Mesodermal cell (in vitro differentiated cells): Measurements from ENCODE around the gene NKX2-8. TPM values are rescaled to one million over a fixed set of nuclear protein-coding genes. Genes with fewer than 3 reads are reported as not detected.

Experiments
- H3K27ac ChIP-seq: 2 replicates; pipeline ENCODE4 v1.7.0; 2013; ENCODE audit warnings: mild to moderate bottlenecking, low read depth, low read length, moderate library complexity; ENCODE audit not compliant: severe bottlenecking
- H3K36me3 ChIP-seq: 2 replicates; pipeline ENCODE4 v1.7.1; 2013; ENCODE audit warnings: mild to moderate bottlenecking, low read length, moderate library complexity; ENCODE audit not compliant: control insufficient read depth, insufficient read depth
- H3K4me1 ChIP-seq: one replicate; pipeline ENCODE4 v1.7.1; 2013; ENCODE audit warnings: mild to moderate bottlenecking, low read length; ENCODE audit not compliant: insufficient read depth, control insufficient read depth, poor library complexity, severe bottlenecking
- H3K4me3 ChIP-seq: 2 replicates; pipeline ENCODE4 v1.7.0; 2013; ENCODE audit warnings: low read length, control low read depth, mild to moderate bottlenecking; ENCODE audit not compliant: insufficient read depth, poor library complexity, severe bottlenecking; ENCODE audit errors: extremely low read depth
- H3K9me3 ChIP-seq: 2 replicates; pipeline ENCODE4 v1.7.1; 2013; ENCODE audit warnings: mild to moderate bottlenecking, low read length, moderate library complexity; ENCODE audit not compliant: control insufficient read depth
- WGBS, 2 experiments: methylation state at CpG; one replicate each; pipeline ENCODE4 v1.1.5; 2013; ENCODE audit warnings: missing lambda C conversion rate in 2 of 2; ENCODE audit not compliant: insufficient coverage in 2 of 2; 5-methylcytosine and 5-hydroxymethylcytosine counted together
- polyA plus RNA-seq, 2 experiments: library from polyadenylated mRNA; stranded (reverse); fragments of 50-300 nt; gene quantifications; one replicate each; pipeline ENCODE4 v1.2.3, GENCODE V29; 2013

The NKX2-8 gene
- polyA plus RNA-seq (2013, experiment 1 of 2): not detected
- polyA plus RNA-seq (2013, experiment 2 of 2): not detected

DNA sequence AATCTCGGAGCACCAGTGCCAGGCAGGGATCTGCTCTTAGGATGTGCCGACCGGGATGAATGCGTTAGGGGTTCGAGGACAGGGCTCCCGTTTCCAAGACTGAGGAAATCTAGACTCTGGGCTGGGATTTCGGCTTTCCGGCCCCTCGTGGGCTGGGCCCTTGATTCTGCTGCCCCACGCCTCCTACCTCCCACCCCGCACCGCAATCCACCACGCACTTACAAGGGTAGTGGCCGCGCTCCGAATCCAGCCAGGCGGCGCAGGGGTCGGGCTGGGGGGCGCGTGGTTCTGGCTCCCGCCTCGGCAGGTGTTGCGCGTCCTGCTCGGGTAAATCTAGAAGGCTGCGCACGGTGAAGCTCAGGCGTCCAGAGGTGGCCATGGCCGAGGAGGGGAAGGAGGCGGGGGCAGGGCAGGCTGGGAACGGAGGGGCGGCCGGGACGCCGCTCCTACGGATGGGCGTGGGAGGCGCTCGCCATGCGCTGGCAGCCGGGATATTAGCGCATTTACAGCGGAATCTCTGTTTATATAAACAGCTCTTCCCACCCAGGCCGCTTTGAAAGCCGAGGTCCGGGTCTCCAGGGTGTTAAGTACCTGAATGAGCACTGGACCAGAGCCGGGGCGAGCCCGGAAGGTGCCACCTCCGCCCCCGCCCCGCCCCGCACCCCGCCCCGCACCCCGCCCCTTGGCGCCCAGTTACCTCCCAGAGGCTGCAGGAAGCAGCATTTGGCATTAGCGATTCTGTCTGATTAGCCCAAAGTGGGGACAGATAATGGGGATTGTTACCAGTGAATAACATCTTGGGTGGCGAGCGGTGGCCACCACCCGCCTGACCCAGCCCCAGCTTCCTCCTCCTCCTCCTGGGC is at the start of gene NKX2-8:
Gene NKX2-8 (minus strand): TSS at position 604 of the 863 bp plus-strand sequence. CDS start 225 bp downstream, at position 379.
- Histone ChIP-seq H3K36me3 (no peaks in the 10 kb centered on the region), H3K4me1 (peaks cover 15% of the 10 kb centered on the region)

DNA sequence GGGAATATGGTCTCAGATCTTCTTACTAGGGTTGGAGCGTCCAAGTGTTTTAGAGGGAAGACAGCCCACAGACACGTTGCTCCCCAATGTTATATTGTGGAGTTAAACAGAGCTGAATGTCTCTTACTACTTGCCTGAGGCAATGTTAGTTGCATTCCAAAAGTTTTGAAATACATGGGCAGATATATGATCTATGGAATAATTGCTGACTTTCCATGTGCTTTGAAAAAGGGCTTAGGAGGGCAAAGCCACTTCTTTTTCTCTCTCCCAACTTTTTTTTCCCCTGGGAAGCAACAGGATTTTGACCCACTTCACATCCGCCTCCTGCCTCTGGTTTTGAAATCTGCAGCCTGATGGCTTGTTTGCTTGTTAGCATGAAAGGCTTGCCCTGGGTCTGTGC is 45.6 kb upstream of the NKX2-8 start:
- H3K36me3 ChIP-seq: no peaks in the 10 kb centered on the region
- H3K27ac ChIP-seq: no peak overlapping the region
- H3K4me1 ChIP-seq: no peaks in the 10 kb centered on the region
- H3K4me3 ChIP-seq: no peak overlapping the region
- no peaks in the 10 kb centered on the region for H3K9me3 ChIP-seq
- 65 to 100% methylated on average over 2 to 3 of the region's 3 CpGs for WGBS, 2 experiments

More for the DNA sequence above, at the start of gene NKX2-8:
- no peak within 1 kb of the TSS for H3K27ac ChIP-seq
- 2 to 5% methylated on average over 20 to 26 of the region's 62 CpGs for WGBS, 2 experiments
- no peaks in the 10 kb centered on the region for H3K9me3 ChIP-seq
- peak within 1 kb of the TSS; percentile 35 for H3K4me3 ChIP-seq

DNA sequence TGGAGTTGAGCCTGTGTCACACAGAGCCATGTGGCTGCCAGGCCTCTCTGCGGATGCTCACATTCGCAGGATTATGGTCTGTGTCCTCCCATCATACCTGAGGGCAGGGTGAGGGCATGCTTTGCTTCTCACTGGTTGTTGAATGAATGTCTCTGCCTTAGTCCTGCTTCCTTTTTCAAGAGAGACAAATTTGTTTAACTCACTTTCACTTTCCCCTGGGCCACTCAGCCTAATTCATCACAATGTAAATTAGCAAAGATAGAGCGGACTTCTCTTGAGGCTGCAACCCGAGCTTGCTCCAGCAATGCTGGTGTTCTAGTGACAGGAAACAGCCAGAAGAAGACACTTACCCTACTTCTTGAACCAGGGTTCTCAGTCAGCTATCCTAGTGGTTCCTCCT is 43.7 kb upstream of the NKX2-8 start:
- Histone ChIP-seq H3K4me1 (no peaks in the 10 kb centered on the region), H3K27ac (no peak overlapping the region), H3K4me3 (no peak overlapping the region), H3K9me3 (no peaks in the 10 kb centered on the region), H3K36me3 (no peaks in the 10 kb centered on the region)
- WGBS, 2 experiments: 90 to 100% methylated on average over 2 to 3 of the region's 4 CpGs

DNA sequence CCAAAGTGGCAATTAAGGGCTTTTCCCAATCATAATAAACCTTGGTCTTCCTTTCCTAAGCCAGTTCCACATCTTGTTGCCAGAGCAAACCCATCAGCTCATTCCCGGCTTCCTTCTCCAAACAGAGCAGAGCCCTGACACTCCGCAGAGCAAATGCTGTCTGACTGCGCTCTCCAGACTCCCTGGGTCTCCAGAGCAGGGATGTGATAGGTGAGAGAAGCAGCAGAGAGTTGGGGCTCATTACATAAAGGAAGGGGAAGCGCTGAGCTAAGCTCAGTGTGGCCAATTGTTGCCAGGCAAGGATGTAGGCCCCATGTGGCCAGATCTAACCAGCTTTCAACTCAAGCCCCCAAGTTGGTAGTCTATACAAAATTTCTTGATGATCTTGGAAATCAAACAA is 43.0 kb upstream of the NKX2-8 start:
- H3K27ac ChIP-seq: no peak overlapping the region
- 100% methylated on average over 1 of the region's 4 CpGs; no CpG with 5 or more reads in 1 of the 2 experiments for WGBS, 2 experiments
- H3K36me3 ChIP-seq: no peaks in the 10 kb centered on the region
- no peaks in the 10 kb centered on the region for H3K4me1 ChIP-seq
- H3K9me3 ChIP-seq: no peaks in the 10 kb centered on the region
- no peak overlapping the region for H3K4me3 ChIP-seq

DNA sequence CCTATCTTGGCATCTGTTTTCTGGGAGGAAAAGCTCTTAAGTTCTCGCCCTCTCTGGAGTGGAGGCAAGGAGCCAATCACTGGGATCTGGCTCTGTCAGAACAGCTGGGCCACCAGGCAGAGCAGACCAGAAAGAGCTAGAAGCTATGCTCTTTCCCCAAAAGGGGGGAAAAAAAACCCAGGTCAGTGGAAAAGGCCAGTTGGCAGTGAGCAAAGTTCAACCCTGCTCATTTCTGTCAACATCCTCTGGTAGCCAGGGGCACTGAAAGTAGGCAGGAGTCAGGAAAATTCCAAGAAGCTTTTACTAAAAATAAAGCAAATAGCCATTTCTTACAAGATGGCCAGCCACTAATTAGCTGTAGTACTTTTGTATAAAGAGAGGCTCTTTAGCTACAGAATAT is 42.6 kb upstream of the NKX2-8 start:
- Histone ChIP-seq H3K4me3 (no peak overlapping the region), H3K9me3 (no peaks in the 10 kb centered on the region), H3K27ac (no peak overlapping the region), H3K4me1 (no peaks in the 10 kb centered on the region), H3K36me3 (no peaks in the 10 kb centered on the region)
- 100% methylated on average over 1 of the region's 1 CpG for WGBS, 2 experiments

DNA sequence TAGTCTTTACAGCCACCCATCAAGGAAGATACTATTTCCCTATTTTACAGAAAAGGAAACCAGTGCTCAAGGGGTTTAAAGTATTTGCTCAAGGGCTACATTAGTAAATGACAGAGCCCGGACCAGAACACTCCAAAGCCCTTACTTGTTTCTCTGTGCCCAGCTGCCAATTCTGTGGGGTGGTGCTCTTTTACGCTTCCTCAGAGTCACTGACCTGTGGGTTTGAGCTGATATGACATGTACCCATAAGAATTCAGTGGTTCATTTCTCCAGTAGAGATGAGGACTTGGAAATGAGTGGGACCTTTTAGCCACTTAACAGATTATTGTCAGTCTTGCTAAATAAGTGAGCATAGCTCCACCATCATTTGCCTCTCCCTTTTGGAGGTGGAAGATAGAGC is 37.4 kb upstream of the NKX2-8 start:
- H3K4me3 ChIP-seq: no peak overlapping the region
- no peak overlapping the region for H3K27ac ChIP-seq
- no peaks in the 10 kb centered on the region for H3K9me3 ChIP-seq
- no peaks in the 10 kb centered on the region for H3K36me3 ChIP-seq
- H3K4me1 ChIP-seq: no peaks in the 10 kb centered on the region
- 80 to 94% methylated on average over 1 to 2 of the region's 2 CpGs for WGBS, 2 experiments

DNA sequence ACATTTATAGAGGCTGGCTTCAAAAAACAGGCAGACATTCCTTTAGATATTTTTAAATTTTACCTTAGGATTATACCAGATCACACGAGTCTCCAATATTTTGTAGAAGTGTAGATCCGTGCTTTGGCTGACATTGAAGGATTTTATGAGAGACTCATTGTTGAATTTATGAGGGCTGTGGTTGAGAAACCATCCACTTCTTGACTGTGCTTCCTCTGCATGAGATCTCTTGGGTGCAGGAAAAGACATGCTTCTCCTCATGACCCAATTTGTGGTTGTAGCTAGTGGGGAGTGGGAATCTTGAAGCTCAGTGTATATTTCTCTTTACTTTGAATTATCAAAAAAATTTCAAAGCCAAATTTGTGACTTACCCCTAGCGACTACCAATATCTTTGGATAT is 36.7 kb upstream of the NKX2-8 start:
- Histone ChIP-seq H3K4me1 (no peaks in the 10 kb centered on the region), H3K36me3 (no peaks in the 10 kb centered on the region), H3K9me3 (no peaks in the 10 kb centered on the region), H3K27ac (no peak overlapping the region), H3K4me3 (no peak overlapping the region)
- no CpG with 5 or more reads among the region's 3 CpGs for WGBS, 2 experiments

DNA sequence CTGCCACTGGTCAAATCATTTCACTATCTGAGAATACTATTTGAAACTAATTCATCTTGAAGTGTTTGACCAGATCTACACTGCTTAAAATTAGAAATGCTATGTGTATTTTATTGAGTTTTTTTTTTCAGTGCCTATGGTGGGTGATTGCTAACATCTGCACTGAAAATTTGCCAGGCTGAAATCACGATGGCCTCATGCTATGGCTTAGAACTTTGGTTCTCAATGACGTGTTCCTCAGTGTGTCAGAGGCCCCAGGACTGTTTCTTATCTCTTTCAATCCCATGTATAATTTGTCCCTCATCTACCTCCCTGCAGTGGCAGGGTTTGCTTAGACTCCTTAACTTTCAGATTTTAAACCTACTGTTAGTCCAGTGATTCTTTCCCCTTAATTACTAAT is 36.2 kb upstream of the NKX2-8 start:
- Histone ChIP-seq H3K4me1 (no peaks in the 10 kb centered on the region), H3K4me3 (no peak overlapping the region), H3K27ac (no peak overlapping the region), H3K9me3 (no peaks in the 10 kb centered on the region), H3K36me3 (no peaks in the 10 kb centered on the region)
- 81 to 89% methylated on average over 2 of the region's 2 CpGs for WGBS, 2 experiments

DNA sequence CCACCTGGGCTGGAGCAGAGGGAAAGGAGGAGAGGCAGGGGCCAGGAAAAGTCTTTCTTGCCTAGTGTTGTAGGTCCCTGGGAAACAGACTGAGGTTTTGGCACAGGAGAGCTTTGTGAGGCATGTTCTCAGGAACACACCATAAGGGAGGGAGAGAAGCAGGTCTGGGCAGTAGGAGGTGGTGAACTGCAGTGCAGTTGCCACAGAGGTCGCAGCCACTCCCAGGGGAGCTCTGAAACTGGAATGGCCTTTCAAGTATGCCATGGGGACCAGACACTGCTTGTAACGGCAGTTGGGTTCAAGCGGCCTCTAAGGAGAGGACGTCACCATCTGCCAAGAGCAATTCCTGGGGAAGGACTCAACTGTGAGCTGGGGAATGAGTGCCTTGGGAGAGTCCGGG is 35.4 kb upstream of the NKX2-8 start:
- Histone ChIP-seq H3K9me3 (no peaks in the 10 kb centered on the region), H3K27ac (no peak overlapping the region), H3K36me3 (no peaks in the 10 kb centered on the region), H3K4me3 (no peak overlapping the region), H3K4me1 (no peaks in the 10 kb centered on the region)
- WGBS, 2 experiments: 87 to 94% methylated on average over 4 to 5 of the region's 5 CpGs

DNA sequence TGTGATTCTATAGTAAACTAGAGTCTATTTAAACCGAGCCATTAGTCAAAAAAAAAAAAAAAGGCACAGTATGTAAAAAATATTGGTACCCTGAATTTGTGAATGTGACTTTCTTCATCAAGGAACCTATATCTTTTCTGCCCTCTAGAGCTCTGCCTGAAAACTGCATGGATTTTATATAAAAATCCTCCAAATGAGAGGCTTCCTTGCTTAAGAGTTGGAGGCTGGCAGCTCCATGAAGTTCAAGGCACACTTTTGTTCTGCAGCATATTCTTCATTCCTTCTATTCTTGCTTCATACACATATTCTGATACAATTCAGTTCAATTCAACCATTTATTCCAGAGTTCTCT is 23.1 kb upstream of the NKX2-8 start:
- WGBS, 2 experiments: no CpG with 5 or more reads among the region's 1 CpG
- no peak overlapping the region for H3K27ac ChIP-seq
- no peaks in the 10 kb centered on the region for H3K9me3 ChIP-seq
- H3K4me3 ChIP-seq: no peak overlapping the region
- H3K36me3 ChIP-seq: no peaks in the 10 kb centered on the region
- H3K4me1 ChIP-seq: peaks cover 3% of the 10 kb centered on the region

DNA sequence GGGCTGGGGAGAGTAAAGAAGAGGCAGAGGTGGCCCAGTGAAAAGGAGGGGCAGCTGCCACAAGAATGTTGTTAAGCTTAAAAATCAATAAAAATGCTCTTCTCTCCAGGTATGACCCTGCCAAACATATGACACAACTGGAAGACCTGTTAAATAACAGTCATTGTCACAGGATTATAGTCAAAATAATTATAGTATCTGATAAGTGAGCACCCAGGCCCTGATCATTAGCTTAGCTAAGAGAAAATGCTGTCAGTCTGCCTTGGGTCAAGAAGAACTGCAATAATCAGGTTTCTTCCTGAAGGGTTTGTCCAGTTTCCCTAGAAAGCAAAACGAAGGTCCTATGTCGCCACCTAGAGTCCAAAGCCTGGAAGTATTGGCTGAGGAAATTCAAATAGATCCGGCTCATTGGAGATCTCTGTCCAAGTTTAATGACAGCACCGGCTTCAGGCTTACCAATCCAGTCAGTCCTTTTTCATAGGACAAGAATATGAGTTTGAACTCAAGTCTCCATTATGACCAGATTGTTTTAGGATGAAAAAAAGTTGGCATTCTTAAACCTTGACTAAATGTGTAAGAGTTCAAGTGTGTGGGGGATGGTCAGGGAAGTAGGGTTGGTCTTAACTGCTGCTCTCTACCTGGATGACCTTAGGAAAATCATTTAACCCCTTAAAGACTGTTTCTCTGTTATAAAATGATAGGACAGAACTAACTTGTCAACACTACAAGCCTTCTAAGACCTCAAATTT is 22.5 kb upstream of the NKX2-8 start:
- Histone ChIP-seq H3K4me3 (no peak overlapping the region), H3K36me3 (no peaks in the 10 kb centered on the region)
- 4 to 5% methylated on average over 3 to 4 of the region's 4 CpGs for WGBS, 2 experiments

More for the DNA sequence above, 22.5 kb upstream of the NKX2-8 start:
- Histone ChIP-seq H3K4me1 (peaks cover 7% of the 10 kb centered on the region), H3K9me3 (no peaks in the 10 kb centered on the region), H3K27ac (no peak overlapping the region)
